Colonic mucosa (tissue), 4 donors: ENCODE results near the gene FAM222A. TPM values are rescaled to one million over a fixed set of nuclear protein-coding genes. Genes with fewer than 3 reads are reported as not detected.

Experiments
- DNase-seq: peaks from one replicate; pipeline ENCODE4 v3.0.0-alpha.2; 2020
- H3K27ac ChIP-seq: fragments of 200-600 bp; one replicate; pipeline ENCODE4 v1.8.0; 2021
- H3K27me3 ChIP-seq: fragments of 200-600 bp; one replicate; pipeline ENCODE4 v1.8.0; 2021
- H3K36me3 ChIP-seq: fragments of 200-600 bp; one replicate; pipeline ENCODE4 v1.8.0; 2021
- H3K4me1 ChIP-seq: fragments of 200-600 bp; one replicate; pipeline ENCODE4 v1.8.0; 2021; ENCODE audit warnings: mild to moderate bottlenecking
- H3K4me3 ChIP-seq: fragments of 200-600 bp; one replicate; pipeline ENCODE4 v1.8.0; 2021
- H3K9ac ChIP-seq, 2 donors: one replicate each; pipeline ENCODE4 v1.7.0; 2013; ENCODE audit warnings: control low read depth in 2 of 2, low read depth in 2 of 2, low read length in 2 of 2
- H3K9me3 ChIP-seq: fragments of 200-600 bp; one replicate; pipeline ENCODE4 v1.8.0; 2021
- CTCF ChIP-seq: fragments of 200-600 bp; IDR thresholded peaks from one replicate; pipeline ENCODE4 v1.8.0; 2022; ENCODE audit warnings: antibody characterized with exemption, mild to moderate bottlenecking
- intact Hi-C: fragments of 100-400 bp; cut with DNase I; formaldehyde crosslinking; loops from one replicate; pipeline ENCODE4 v1.14.1; 2022
- total RNA-seq, 2 donors: library from RNA; stranded (reverse); fragmentation: NEBNext Ultra II Directional in 1 of 2; extraction: Animal tissue kit (Norgen Biotek cat#: 25700) in 1 of 2; gene quantifications; one replicate each; pipeline ENCODE4 v1.2.1, GENCODE V29; 2021
- donor health status: healthy.
- donor health status: DM: no; HTN: no; CAD: no.
- donor health status: DM: no; HTN: no; CAD: no.

The FAM222A gene
- total RNA-seq, 2 donors from 2014 or later: 3.9 to 5.5 TPM

GRCh38 chr12:109793826-109794501 is 80.3 kb downstream of the FAM222A start:
- H3K9ac ChIP-seq: no peak overlapping the region
- no peak for TF ChIP-seq CTCF
- H3K36me3 ChIP-seq: no peaks in the 10 kb centered on the region
- no peak for DNase-seq
- H3K27ac ChIP-seq: no peak overlapping the region
- no peak overlapping the region for H3K4me3 ChIP-seq
- intact Hi-C loops: no loop called here
- no peaks in the 10 kb centered on the region for H3K9me3 ChIP-seq
- no peaks in the 10 kb centered on the region for H3K4me1 ChIP-seq
- no peaks in the 10 kb centered on the region for H3K27me3 ChIP-seq

- H3K9ac ChIP-seq: no peak overlapping the region
- TF ChIP-seq CTCF: no peak
- no peaks in the 10 kb centered on the region for H3K9me3 ChIP-seq
- H3K36me3 ChIP-seq: no peaks in the 10 kb centered on the region
- H3K4me1 ChIP-seq: no peaks in the 10 kb centered on the region
- H3K4me3 ChIP-seq: no peak overlapping the region
- DNase-seq: no peak
- intact Hi-C loops: no loop called here
- H3K27me3 ChIP-seq: no peaks in the 10 kb centered on the region
- no peak overlapping the region for H3K27ac ChIP-seq
Measured at GRCh38 chr12:109795023-109795422, 81.4 kb downstream of the FAM222A start.

GRCh38 chr12:109796057-109796456 is 82.4 kb downstream of the FAM222A start:
- TF ChIP-seq CTCF: no peak
- no peaks in the 10 kb centered on the region for H3K36me3 ChIP-seq

GRCh38 chr12:109797905-109798669 is 84.5 kb downstream of the FAM222A start:
- H3K36me3 ChIP-seq: no peaks in the 10 kb centered on the region
- H3K9ac ChIP-seq: no peak overlapping the region

More at GRCh38 chr12:109796057-109796456, 82.4 kb downstream of the FAM222A start:
- H3K4me1 ChIP-seq: no peaks in the 10 kb centered on the region
- no peaks in the 10 kb centered on the region for H3K27me3 ChIP-seq
- H3K9ac ChIP-seq: no peak overlapping the region
- intact Hi-C loops: no loop called here
- DNase-seq: no peak
- H3K9me3 ChIP-seq: no peaks in the 10 kb centered on the region
- H3K27ac ChIP-seq: no peak overlapping the region
- H3K4me3 ChIP-seq: no peak overlapping the region

GRCh38 chr12:109798691-109799090 is 85.1 kb downstream of the FAM222A start:
- intact Hi-C loops: no loop called here
- DNase-seq: no peak

More at GRCh38 chr12:109797905-109798669, 84.5 kb downstream of the FAM222A start:
- no peaks in the 10 kb centered on the region for H3K4me1 ChIP-seq
- TF ChIP-seq CTCF: no peak
- DNase-seq: no peak
- intact Hi-C loops: no loop called here
- no peaks in the 10 kb centered on the region for H3K9me3 ChIP-seq
- H3K27me3 ChIP-seq: no peaks in the 10 kb centered on the region
- H3K4me3 ChIP-seq: no peak overlapping the region
- no peak overlapping the region for H3K27ac ChIP-seq

More at GRCh38 chr12:109798691-109799090, 85.1 kb downstream of the FAM222A start:
- no peak for TF ChIP-seq CTCF
- H3K9ac ChIP-seq: no peak overlapping the region
- no peaks in the 10 kb centered on the region for H3K27me3 ChIP-seq
- no peaks in the 10 kb centered on the region for H3K4me1 ChIP-seq
- H3K9me3 ChIP-seq: no peaks in the 10 kb centered on the region
- no peaks in the 10 kb centered on the region for H3K36me3 ChIP-seq
- no peak overlapping the region for H3K4me3 ChIP-seq
- H3K27ac ChIP-seq: no peak overlapping the region
